Gastrocnemius medialis (tissue), 4 donors: Measurements from ENCODE around the gene TXNDC8. TPM values are rescaled to one million over a fixed set of nuclear protein-coding genes. Genes with fewer than 3 reads are reported as not detected.

ENCODE experiments used
- ATAC-seq, 2 donors: fragments of 150-250 bp; one replicate each; pipeline ENCODE4 v1.9.1; 2016
- DNase-seq, 2 donors: peaks; one replicate each; pipeline ENCODE4 v3.0.0-alpha.2; 2019
- H3K27ac ChIP-seq, 4 donors: fragments of 200-600 bp; sonication (generic); 1 replicate in 1 of 4; 2 replicates in 3 of 4; pipeline ENCODE4 v1.5.1; 2016 to 2018; ENCODE audit warnings: mild to moderate bottlenecking in 2 of 4, moderate library complexity in 1 of 4
- H3K27me3 ChIP-seq, 3 donors: fragments of 200-600 bp; sonication (generic) in 2 of 3; 1 replicate in 1 of 3; 2 replicates in 2 of 3; pipeline versions ENCODE4 v1.5.1 to v1.6.0; 2016 to 2019; ENCODE audit warnings: mild to moderate bottlenecking in 1 of 3, moderate library complexity in 1 of 3
- H3K36me3 ChIP-seq, 2 donors: fragments of 200-600 bp; sonication (generic) in 1 of 2; one replicate each; pipeline ENCODE4 v1.5.1; 2017 to 2018
- H3K4me1 ChIP-seq, 2 donors: fragments of 200-600 bp; sonication (generic) in 1 of 2; one replicate each; pipeline ENCODE4 v1.5.1; 2016 to 2017; ENCODE audit warnings: mild to moderate bottlenecking in 2 of 2
- H3K4me3 ChIP-seq, 4 donors: fragments of 200-600 bp; sonication (generic) in 3 of 4; 1 replicate in 1 of 4; 2 replicates in 3 of 4; pipeline ENCODE4 v1.5.1; 2016 to 2019; ENCODE audit warnings: mild to moderate bottlenecking in 2 of 4
- H3K9me3 ChIP-seq, 3 donors: fragments of 200-600 bp; sonication (generic) in 2 of 3; 1 replicate in 1 of 3; 2 replicates in 2 of 3; pipeline ENCODE4 v1.5.1; 2016 to 2019
- CTCF ChIP-seq, 5 experiments: fragments of 450-650 bp in 3 of 5; fragments of 200-600 bp in 2 of 5; sonication (generic) in 2 of 5; IDR thresholded peaks in 4 of 5; conservative IDR thresholded peaks in 1 of 5; 1 replicate in 4 of 5; 2 replicates in 1 of 5; pipeline ENCODE4 v1.5.1; 2016 to 2019; ENCODE audit warnings: antibody characterized with exemption in 5 of 5, mild to moderate bottlenecking in 3 of 5, moderate library complexity in 3 of 5
- POLR2A ChIP-seq, 2 donors: fragments of 450-650 bp; IDR thresholded peaks; one replicate each; pipeline ENCODE4 v1.6.1; 2017; ENCODE audit warnings: antibody characterized with exemption in 2 of 2, mild to moderate bottlenecking in 2 of 2, moderate library complexity in 2 of 2
- in situ Hi-C, 4 donors: fragments of 200-750 bp; cut with MboI; loops; one replicate each; pipeline versions ENCODE4 v1.15.0 to v1.8.0; 2017; ENCODE audit warnings: low sequenced_read_pairs in 4 of 4
- intact Hi-C: fragments of 100-400 bp; cut with DNase I; formaldehyde crosslinking; loops from one replicate; pipeline ENCODE4 v1.15.1; 2023; ENCODE audit warnings: low total_unique reads
- total RNA-seq, 4 donors: library from RNA; depleted of rRNA; stranded (reverse); fragments of >200 nt; gene quantifications; one replicate each; pipeline versions ENCODE4 v1.1.0 to v1.2.3, GENCODE V29; 2016

Gene TXNDC8
- total RNA-seq, 4 donors from 2014 or later: not detected

- Histone ChIP-seq H3K9me3 (no peaks in the 10 kb centered on the region), H3K36me3 (no peaks in the 10 kb centered on the region), H3K4me3 (no peak overlapping the region), H3K4me1 (peaks cover 7 to 15% of the 10 kb centered on the region in 2 donors), H3K27me3 (no peaks in the 10 kb centered on the region), H3K27ac (peak overlapping the region; percentile 87 to 92 (median 90))
- in situ Hi-C loops: no loop called here
- TF ChIP-seq CTCF (IDR thresholded peaks at IDR 0.05 in 4 of 5, conservative IDR thresholded peaks at IDR 0.05 in 1 of 5) (no peak), POLR2A (IDR thresholded peaks at IDR 0.05) (no peak)
- ATAC-seq (no peak), DNase-seq (no peak)
- intact Hi-C loops: loop anchor here (2.0 kb wide), 1 partner anchor 1225 kb away; no protein-coding TSS in a partner anchor
Observed at GRCh38 chr9:110257956-110258355, 79.7 kb downstream of the TXNDC8 start.

DNA sequence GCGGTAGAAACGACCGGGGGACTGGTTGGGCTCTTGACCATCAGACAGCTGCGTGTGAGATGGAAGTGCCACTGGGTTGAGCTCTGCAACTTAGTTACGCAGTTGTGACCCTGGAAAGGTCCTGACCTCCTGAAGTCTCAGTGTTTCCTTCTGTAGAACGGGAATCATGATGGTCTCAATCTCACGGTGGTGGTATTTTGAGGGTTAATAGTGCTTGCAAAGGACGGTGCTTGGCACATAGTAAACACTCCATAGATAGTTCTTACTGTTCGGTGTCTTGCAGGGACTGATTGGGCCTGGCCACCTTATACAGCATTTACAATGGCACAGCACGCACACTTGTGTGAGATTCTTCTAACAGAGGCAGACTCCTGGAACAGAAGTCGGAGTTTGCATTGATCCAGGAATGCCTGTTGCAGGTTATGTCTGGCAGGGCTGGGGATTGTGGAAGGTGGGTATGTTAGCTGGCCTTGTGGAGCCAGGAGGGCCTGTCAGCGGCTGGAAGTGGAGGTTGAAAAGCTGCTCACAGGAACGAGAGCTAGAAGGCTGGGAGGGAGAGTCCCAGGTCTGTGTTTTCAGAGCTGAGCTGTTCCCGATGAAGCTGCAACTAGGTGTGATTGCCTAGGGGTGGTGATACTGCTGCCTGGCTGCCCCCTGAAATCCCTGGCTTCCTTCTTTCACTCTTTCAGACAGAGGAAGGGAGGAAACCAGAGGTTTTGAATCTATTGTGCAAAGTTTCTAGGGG is 80.4 kb downstream of the TXNDC8 start:
- peak overlapping the region; percentile 87 to 92 (median 90) for H3K27ac ChIP-seq
- peaks cover 7 to 15% of the 10 kb centered on the region in 2 donors for H3K4me1 ChIP-seq
- no peaks in the 10 kb centered on the region for H3K9me3 ChIP-seq
- TF ChIP-seq CTCF (IDR thresholded peaks at IDR 0.05 in 4 of 5, conservative IDR thresholded peaks at IDR 0.05 in 1 of 5) (no peak), POLR2A (IDR thresholded peaks at IDR 0.05) (no peak)
- peak; percentile 2 to 7 for ATAC-seq
- peak overlapping the region; percentile 73 to 85 (median 79) for H3K4me3 ChIP-seq
- peak in 1 of 2 donors; percentile 4 for DNase-seq
- no peaks in the 10 kb centered on the region for H3K36me3 ChIP-seq
- no peaks in the 10 kb centered on the region for H3K27me3 ChIP-seq
- intact Hi-C loops (loop anchor here (2.0 kb wide), 1 partner anchor 1226 kb away; no protein-coding TSS in a partner anchor), in situ Hi-C loops (no loop called here)

DNA sequence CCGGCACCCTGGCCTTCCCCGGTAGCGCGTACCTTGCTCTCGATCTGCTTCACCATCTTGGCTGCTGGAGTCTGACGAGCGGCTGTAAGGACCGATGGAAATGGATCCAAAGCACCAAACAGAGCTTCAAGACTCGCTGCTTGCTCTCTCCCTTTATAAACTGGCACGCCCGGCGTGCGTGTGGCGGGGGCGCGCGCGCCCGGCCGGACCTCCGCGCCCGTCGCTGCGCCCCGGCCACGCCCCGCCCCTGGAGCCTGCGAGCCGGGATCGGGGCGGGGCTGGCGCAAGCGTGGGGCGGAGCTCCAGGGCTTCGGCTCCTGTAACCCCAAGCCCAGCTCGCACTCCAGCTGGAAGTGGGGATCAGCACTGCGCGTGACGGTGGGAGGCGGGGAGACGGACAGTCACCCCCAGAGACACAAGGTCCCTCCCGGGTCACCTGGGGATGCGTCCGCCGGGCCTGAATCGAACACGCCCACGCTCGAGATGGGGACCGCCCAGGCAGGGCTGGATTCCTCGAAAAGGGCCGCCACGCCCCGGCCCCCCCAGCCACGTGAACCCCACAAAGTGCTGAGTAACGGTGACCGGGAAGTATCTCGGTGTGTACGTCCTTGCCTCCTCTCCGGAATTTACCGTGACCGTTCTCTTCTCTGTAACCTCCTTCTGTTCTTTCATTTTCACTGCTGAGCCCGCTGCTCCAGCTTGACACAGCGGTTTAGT is 81.1 kb downstream of the TXNDC8 start, which contains the start of gene TXN:
TXN (minus strand) TSS at position 128 of the 717 bp plus-strand sequence; CDS start at position 56, 72 bp downstream.
- Histone ChIP-seq H3K9me3 (no peaks in the 10 kb centered on the region), H3K36me3 (no peaks in the 10 kb centered on the region), H3K4me3 (peak within 1 kb of the TSS; percentile 73 to 85 (median 79)), H3K27me3 (no peaks in the 10 kb centered on the region), H3K27ac (peak within 1 kb of the TSS; percentile 87 to 92 (median 90)), H3K4me1 (peaks cover 7 to 15% of the 10 kb centered on the region in 2 donors)
- TF ChIP-seq POLR2A (IDR thresholded peaks at IDR 0.05) (peak; percentile 92), CTCF (IDR thresholded peaks at IDR 0.05 in 4 of 5, conservative IDR thresholded peaks at IDR 0.05 in 1 of 5) (no peak)
- ATAC-seq: peak; percentile 82 to 84
- peak; percentile 73 to 83 for DNase-seq
- in situ Hi-C loops: no loop called here
- intact Hi-C loops: loop anchor here (2.0 kb wide), 1 partner anchor 1226 kb away; no protein-coding TSS in a partner anchor

GRCh38 chr9:110255463-110256379 is 81.9 kb downstream of the TXNDC8 start:
- DNase-seq (peak; percentile 23 to 49), ATAC-seq (peak; percentile 44 to 46)
- Histone ChIP-seq H3K27me3 (no peaks in the 10 kb centered on the region), H3K4me1 (peaks cover 7 to 15% of the 10 kb centered on the region in 2 donors), H3K27ac (peak overlapping the region; percentile 87 to 92 (median 90)), H3K36me3 (no peaks in the 10 kb centered on the region), H3K9me3 (no peaks in the 10 kb centered on the region), H3K4me3 (peak overlapping the region; percentile 73 to 85 (median 79))
- intact Hi-C loops (loop anchor here (2.0 kb wide), 1 partner anchor 1227 kb away; no protein-coding TSS in a partner anchor), in situ Hi-C loops (no loop called here)
- peak; percentile 18 to 49 for TF ChIP-seq POLR2A (IDR thresholded peaks at IDR 0.05)
- TF ChIP-seq CTCF (IDR thresholded peaks at IDR 0.05 in 4 of 5, conservative IDR thresholded peaks at IDR 0.05 in 1 of 5): no peak
